Measurements from ENCODE around the gene NIPSNAP2. TPM values are rescaled to one million over a fixed set of nuclear protein-coding genes. Genes with fewer than 3 reads are reported as not detected.
A peak's percentile ranks its signal among the peaks of the same experiment; 100 is the strongest.

Gene NIPSNAP2
- total and polyA plus RNA-seq, 2 of the 13 experiments (the other 11 are each of a cell fraction or from before 2014, with no cell fraction given), result 40.3 to 61.5 TPM

DNA sequence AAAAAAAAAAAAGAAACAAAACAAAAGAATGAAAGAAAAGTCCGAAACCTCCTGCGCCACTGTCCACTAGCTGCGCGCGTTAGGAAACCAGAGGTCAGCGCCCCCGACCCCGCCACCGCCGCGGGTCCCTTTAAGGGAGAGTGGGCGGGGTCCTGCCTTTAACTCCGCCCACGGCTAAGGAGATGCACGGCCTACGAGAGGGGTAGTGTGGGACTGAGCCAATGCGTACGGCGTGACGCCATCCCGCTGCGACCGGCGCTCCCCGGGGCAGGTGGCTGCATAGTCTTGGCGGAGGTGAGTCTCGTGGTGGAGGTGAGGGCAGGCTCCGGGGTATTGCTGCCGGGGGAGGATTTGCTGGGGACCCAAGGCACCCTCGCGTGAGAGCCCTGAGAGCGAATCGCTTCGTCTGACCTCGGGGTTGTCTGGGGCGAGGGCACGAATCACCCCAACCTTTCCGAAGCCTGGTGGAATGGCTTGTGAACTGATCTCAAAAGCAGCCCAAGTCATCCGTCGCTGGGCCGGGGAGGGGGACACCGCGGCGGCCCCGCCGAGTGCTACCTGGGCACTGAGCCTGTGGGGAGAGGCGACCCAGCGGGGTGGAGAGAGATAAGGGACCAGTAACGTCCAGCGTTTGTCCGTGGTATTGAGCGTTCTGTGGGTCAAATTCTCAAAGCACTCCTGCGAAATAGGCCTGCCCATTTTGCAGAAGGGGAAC, 12.6 kb upstream of the NIPSNAP2 start, which contains the start of gene MRPS17 (continued):
- TF ChIP-seq ZNF710 (CRISPR knock-in tag; IDR thresholded peaks at IDR 0.05; ENCODE audit: borderline replicate concordance) (peak; percentile 48; the same call in 1 of the 2 replicates), WIZ (CRISPR knock-in tag; IDR thresholded peaks at IDR 0.05) (no peak; the same call in 1 of the 2 replicates), NFKB2 (CRISPR knock-in tag; IDR thresholded peaks at IDR 0.05; ENCODE audit: borderline replicate concordance) (no peak; the same call in 1 of the 2 replicates), ZNF546 (CRISPR knock-in tag; conservative IDR thresholded peaks at IDR 0.05) (no peak; the same call in 1 of the 2 replicates), ZNF768 (CRISPR knock-in tag; IDR thresholded peaks at IDR 0.05) (peak; percentile 49; the same call in 1 of the 2 replicates), ZNF720 (CRISPR knock-in tag; IDR thresholded peaks at IDR 0.05) (no peak), ZNF670 (CRISPR knock-in tag; IDR thresholded peaks at IDR 0.05; ENCODE audit: borderline replicate concordance) (0 out of 2 replicates have a peak, but pooled peaks have one; percentile 53), YEATS2 (CRISPR knock-in tag; IDR thresholded peaks at IDR 0.05; ENCODE audit: borderline replicate concordance) (peak; percentile 93), NRL (CRISPR knock-in tag; IDR thresholded peaks at IDR 0.05; ENCODE audit: borderline replicate concordance) (no peak; the same call in 1 of the 2 replicates), POLR2AphosphoS2 (IDR thresholded peaks at IDR 0.05; ENCODE audit: low read depth, low read length) (no peak), FOXK2 (IDR thresholded peaks at IDR 0.05) (no peak), ZNF343 (CRISPR knock-in tag; IDR thresholded peaks at IDR 0.05) (0 out of 2 replicates have a peak, but pooled peaks have one; percentile 46), ZNF709 (CRISPR knock-in tag; IDR thresholded peaks at IDR 0.05) (no peak), ZFY (CRISPR knock-in tag; IDR thresholded peaks at IDR 0.05) (peak; percentile 70)
- TF ChIP-seq, protein P1, sequence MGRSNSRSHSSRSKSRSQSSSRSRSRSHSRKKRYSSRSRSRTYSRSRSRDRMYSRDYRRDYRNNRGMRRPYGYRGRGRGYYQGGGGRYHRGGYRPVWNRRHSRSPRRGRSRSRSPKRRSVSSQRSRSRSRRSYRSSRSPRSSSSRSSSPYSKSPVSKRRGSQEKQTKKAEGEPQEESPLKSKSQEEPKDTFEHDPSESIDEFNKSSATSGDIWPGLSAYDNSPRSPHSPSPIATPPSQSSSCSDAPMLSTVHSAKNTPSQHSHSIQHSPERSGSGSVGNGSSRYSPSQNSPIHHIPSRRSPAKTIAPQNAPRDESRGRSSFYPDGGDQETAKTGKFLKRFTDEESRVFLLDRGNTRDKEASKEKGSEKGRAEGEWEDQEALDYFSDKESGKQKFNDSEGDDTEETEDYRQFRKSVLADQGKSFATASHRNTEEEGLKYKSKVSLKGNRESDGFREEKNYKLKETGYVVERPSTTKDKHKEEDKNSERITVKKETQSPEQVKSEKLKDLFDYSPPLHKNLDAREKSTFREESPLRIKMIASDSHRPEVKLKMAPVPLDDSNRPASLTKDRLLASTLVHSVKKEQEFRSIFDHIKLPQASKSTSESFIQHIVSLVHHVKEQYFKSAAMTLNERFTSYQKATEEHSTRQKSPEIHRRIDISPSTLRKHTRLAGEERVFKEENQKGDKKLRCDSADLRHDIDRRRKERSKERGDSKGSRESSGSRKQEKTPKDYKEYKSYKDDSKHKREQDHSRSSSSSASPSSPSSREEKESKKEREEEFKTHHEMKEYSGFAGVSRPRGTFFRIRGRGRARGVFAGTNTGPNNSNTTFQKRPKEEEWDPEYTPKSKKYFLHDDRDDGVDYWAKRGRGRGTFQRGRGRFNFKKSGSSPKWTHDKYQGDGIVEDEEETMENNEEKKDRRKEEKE (IDR thresholded peaks at IDR 0.05), result no peak
- TF ChIP-seq, protein P2, sequence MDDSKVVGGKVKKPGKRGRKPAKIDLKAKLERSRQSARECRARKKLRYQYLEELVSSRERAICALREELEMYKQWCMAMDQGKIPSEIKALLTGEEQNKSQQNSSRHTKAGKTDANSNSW (CRISPR knock-in tag; IDR thresholded peaks at IDR 0.05; ENCODE audit: borderline replicate concordance), result 0 out of 2 replicates have a peak, but pooled peaks have one; percentile 89
- TF ChIP-seq, protein P3, sequence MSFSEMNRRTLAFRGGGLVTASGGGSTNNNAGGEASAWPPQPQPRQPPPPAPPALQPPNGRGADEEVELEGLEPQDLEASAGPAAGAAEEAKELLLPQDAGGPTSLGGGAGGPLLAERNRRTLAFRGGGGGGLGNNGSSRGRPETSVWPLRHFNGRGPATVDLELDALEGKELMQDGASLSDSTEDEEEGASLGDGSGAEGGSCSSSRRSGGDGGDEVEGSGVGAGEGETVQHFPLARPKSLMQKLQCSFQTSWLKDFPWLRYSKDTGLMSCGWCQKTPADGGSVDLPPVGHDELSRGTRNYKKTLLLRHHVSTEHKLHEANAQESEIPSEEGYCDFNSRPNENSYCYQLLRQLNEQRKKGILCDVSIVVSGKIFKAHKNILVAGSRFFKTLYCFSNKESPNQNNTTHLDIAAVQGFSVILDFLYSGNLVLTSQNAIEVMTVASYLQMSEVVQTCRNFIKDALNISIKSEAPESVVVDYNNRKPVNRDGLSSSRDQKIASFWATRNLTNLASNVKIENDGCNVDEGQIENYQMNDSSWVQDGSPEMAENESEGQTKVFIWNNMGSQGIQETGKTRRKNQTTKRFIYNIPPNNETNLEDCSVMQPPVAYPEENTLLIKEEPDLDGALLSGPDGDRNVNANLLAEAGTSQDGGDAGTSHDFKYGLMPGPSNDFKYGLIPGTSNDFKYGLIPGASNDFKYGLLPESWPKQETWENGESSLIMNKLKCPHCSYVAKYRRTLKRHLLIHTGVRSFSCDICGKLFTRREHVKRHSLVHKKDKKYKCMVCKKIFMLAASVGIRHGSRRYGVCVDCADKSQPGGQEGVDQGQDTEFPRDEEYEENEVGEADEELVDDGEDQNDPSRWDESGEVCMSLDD (CRISPR knock-in tag; IDR thresholded peaks at IDR 0.05; ENCODE audit: borderline replicate concordance), result no peak
